H9 (cell line): ENCODE results near the gene GALNS. TPM values are rescaled to one million over a fixed set of nuclear protein-coding genes. Genes with fewer than 3 reads are reported as not detected.

Experiments
- DNase-seq: peaks from one replicate; pipeline ENCODE4 v3.0.0-alpha.2; 2017
- H2AFZ ChIP-seq: one replicate; pipeline ENCODE4 v1.6.1; 2013; ENCODE audit warnings: mild to moderate bottlenecking, low read length, control low read depth, moderate library complexity
- H2AK5ac ChIP-seq: 2 replicates; pipeline ENCODE4 v1.6.1; 2013; ENCODE audit warnings: low read length, control low read depth, mixed read lengths; ENCODE audit not compliant: insufficient read length
- H2BK120ac ChIP-seq: one replicate; pipeline ENCODE4 v1.6.1; 2013; ENCODE audit warnings: low read depth, mild to moderate bottlenecking, low read length, control low read depth, inconsistent platforms; ENCODE audit not compliant: poor library complexity, severe bottlenecking
- H2BK12ac ChIP-seq: 2 replicates; pipeline ENCODE4 v1.6.1; 2013; ENCODE audit warnings: low read length, control low read depth, mixed read lengths, low read depth; ENCODE audit not compliant: insufficient read length
- H2BK15ac ChIP-seq: 2 replicates; pipeline ENCODE4 v1.6.1; 2013; ENCODE audit warnings: low read depth, low read length, control low read depth
- H2BK20ac ChIP-seq: one replicate; pipeline ENCODE4 v1.6.1; 2013; ENCODE audit warnings: low read depth, mild to moderate bottlenecking, low read length, control low read depth, inconsistent platforms; ENCODE audit not compliant: poor library complexity, severe bottlenecking
- H2BK5ac ChIP-seq: 2 replicates; pipeline ENCODE4 v1.6.1; 2013; ENCODE audit warnings: low read length, control low read depth, mixed read lengths; ENCODE audit not compliant: insufficient read length
- H3K14ac ChIP-seq: 2 replicates; pipeline ENCODE4 v1.6.1; 2013; ENCODE audit warnings: low read length, control low read depth; ENCODE audit not compliant: insufficient read depth
- H3K18ac ChIP-seq: 2 replicates; pipeline ENCODE4 v1.6.1; 2013; ENCODE audit warnings: low read depth, mild to moderate bottlenecking, mixed read lengths, low read length, control low read depth; ENCODE audit not compliant: insufficient read length
- H3K23ac ChIP-seq: 2 replicates; pipeline ENCODE4 v1.6.1; 2013; ENCODE audit warnings: low read length, control low read depth, mixed read lengths, low read depth; ENCODE audit not compliant: insufficient read length
- H3K23me2 ChIP-seq: 2 replicates; pipeline ENCODE4 v1.6.1; 2013; ENCODE audit warnings: low read depth, mild to moderate bottlenecking, mixed read lengths, low read length, control low read depth; ENCODE audit not compliant: insufficient read length, poor library complexity, severe bottlenecking
- H3K27ac ChIP-seq: 2 replicates; pipeline ENCODE4 v1.5.1; 2013; ENCODE audit warnings: low read length, control low read depth, mixed read lengths, low read depth; ENCODE audit not compliant: insufficient read length
- H3K27me3 ChIP-seq: 2 replicates; pipeline ENCODE4 v1.6.1; 2013; ENCODE audit warnings: low read length, control low read depth, inconsistent platforms; ENCODE audit not compliant: insufficient read depth
- H3K4ac ChIP-seq: 2 replicates; pipeline ENCODE4 v1.6.1; 2013; ENCODE audit warnings: low read depth, mild to moderate bottlenecking, control low read depth, inconsistent platforms, low read length, moderate library complexity
- H3K4me1 ChIP-seq: 2 replicates; pipeline ENCODE4 v1.6.1; 2013; ENCODE audit warnings: low read length, control low read depth, inconsistent platforms; ENCODE audit not compliant: insufficient read depth
- H3K4me2 ChIP-seq: 2 replicates; pipeline ENCODE4 v1.6.1; 2013; ENCODE audit warnings: low read length, control low read depth, mixed read lengths; ENCODE audit not compliant: insufficient read length, insufficient read depth
- H3K56ac ChIP-seq: 2 replicates; pipeline ENCODE4 v1.6.1; 2013; ENCODE audit warnings: low read depth, mild to moderate bottlenecking, mixed read lengths, low read length, control low read depth; ENCODE audit not compliant: insufficient read length
- H3K79me1 ChIP-seq: 2 replicates; pipeline ENCODE4 v1.6.1; 2013; ENCODE audit warnings: low read depth, mild to moderate bottlenecking, moderate library complexity, low read length, control low read depth, inconsistent platforms; ENCODE audit not compliant: insufficient read depth, poor library complexity, severe bottlenecking
- H3K79me2 ChIP-seq: 2 replicates; pipeline ENCODE4 v1.6.1; 2013; ENCODE audit warnings: low read length, control low read depth, inconsistent platforms; ENCODE audit not compliant: insufficient read depth
- H3K9ac ChIP-seq: 2 replicates; pipeline ENCODE4 v1.6.1; 2013; ENCODE audit warnings: low read length, control low read depth, mixed read lengths; ENCODE audit not compliant: insufficient read length; ENCODE audit errors: extremely low read depth
- H3K9me3 ChIP-seq: one replicate; pipeline ENCODE4 v1.6.1; 2013; ENCODE audit warnings: low read depth, low read length, inconsistent platforms; ENCODE audit not compliant: control insufficient read depth
- H3T11ph ChIP-seq: one replicate; pipeline ENCODE4 v1.6.1; 2013; ENCODE audit warnings: mild to moderate bottlenecking, low read length, control low read depth, inconsistent platforms
- H4K20me1 ChIP-seq: one replicate; pipeline ENCODE4 v1.6.1; 2013; ENCODE audit not compliant: control insufficient read depth, insufficient read length, insufficient read depth
- H4K5ac ChIP-seq: 2 replicates; pipeline ENCODE4 v1.6.1; 2013; ENCODE audit warnings: low read depth, mild to moderate bottlenecking, mixed read lengths, low read length, control low read depth; ENCODE audit not compliant: insufficient read length
- H4K8ac ChIP-seq: replicated peaks from 2 replicates; pipeline ENCODE4 v1.6.1; 2013; ENCODE audit warnings: low read length, control low read depth, mixed read lengths, low read depth; ENCODE audit not compliant: insufficient read length
- H4K91ac ChIP-seq: 2 replicates; pipeline ENCODE4 v1.6.1; 2013; ENCODE audit warnings: low read depth, mild to moderate bottlenecking, moderate library complexity, mixed read lengths, low read length, control low read depth; ENCODE audit not compliant: insufficient read length
- H3K27ac Mint-ChIP-seq, 3 experiments: 2 replicates in 2 of 3; 3 replicates in 1 of 3; pipeline ENCODE4 v1.8.0; 2020 to 2021; ENCODE audit warnings: mixed read lengths in 3 of 3, mild to moderate bottlenecking in 1 of 3, moderate library complexity in 1 of 3
- H3K27me3 Mint-ChIP-seq: 2 replicates; pipeline ENCODE4 v1.8.0; 2021; ENCODE audit warnings: low read depth, mild to moderate bottlenecking, moderate library complexity, mixed read lengths
- H3K36me3 Mint-ChIP-seq, 3 experiments: 2 replicates in 2 of 3; 3 replicates in 1 of 3; pipeline ENCODE4 v1.8.0; 2020 to 2021; ENCODE audit warnings: low read depth in 3 of 3, mixed read lengths in 3 of 3; ENCODE audit not compliant: insufficient read depth in 1 of 3
- H3K4me1 Mint-ChIP-seq, 2 experiments: 2 replicates each; pipeline ENCODE4 v1.8.0; 2020; ENCODE audit warnings: mixed read lengths in 2 of 2
- H3K4me3 Mint-ChIP-seq, 2 experiments: 2 replicates in 1 of 2; 3 replicates in 1 of 2; pipeline ENCODE4 v1.8.0; 2020 to 2021; ENCODE audit warnings: mild to moderate bottlenecking in 2 of 2, mixed read lengths in 2 of 2, moderate library complexity in 1 of 2
- H3K9me3 Mint-ChIP-seq, 2 experiments: 2 replicates in 1 of 2; 3 replicates in 1 of 2; pipeline ENCODE4 v1.8.0; 2020; ENCODE audit warnings: mild to moderate bottlenecking in 2 of 2, mixed read lengths in 2 of 2, moderate library complexity in 1 of 2
- WGBS: extraction: QIAGEN DNeasy Blood & Tissue Kit; methylation state at CpG from one replicate; pipeline ENCODE4 v1.1.7; 2013; ENCODE audit warnings: missing lambda C conversion rate, low lambda C conversion rate, mixed read lengths; ENCODE audit not compliant: insufficient read length; ENCODE audit errors: extremely low coverage; 5-methylcytosine and 5-hydroxymethylcytosine counted together
- total RNA-seq: library from RNA; stranded (reverse); gene quantifications from 2 replicates; pipeline ENCODE4 v1.2.1, GENCODE V29; 2021
- TF ChIP-seq, protein P1 (sequence below): fragments of 200-600 bp; sonication (generic); conservative IDR thresholded peaks from 3 replicates; pipeline ENCODE4 v1.8.0; 2021; ENCODE audit warnings: antibody characterized with exemption, mild to moderate bottlenecking

GALNS gene
- total RNA-seq, 1 experiment from 2014 or later, result 20.3 TPM

- Mint-ChIP-seq H3K27ac (peak within 1 kb of the TSS in 2 of 3 experiments; percentile 73 to 94; a peak in 4 of 7 replicates), H3K27me3 (no peaks in the 10 kb centered on the region; the same call in 1 of the 2 replicates)
- no peak within 1 kb of the TSS for H2AK5ac ChIP-seq
These were observed 53.3 kb downstream of the GALNS start, which contains the start of gene CDT1 for GRCh38 chr16:88803264-88803987. CDT1 (plus strand) TSS chr16:88803789; CDS start chr16:88803832, 43 bp downstream.

More at GRCh38 chr16:88803264-88803987, 53.3 kb downstream of the GALNS start, which contains the start of gene CDT1:
- Mint-ChIP-seq H3K9me3 (no peaks in the 10 kb centered on the region), H3K36me3 (peaks cover 9 to 41% (median 34%) of the 10 kb centered on the region in 3 experiments), H3K4me1 (peaks cover 0 to 3% of the 10 kb centered on the region in 2 experiments; a peak in 1 of 4 replicates), H3K4me3 (peak within 1 kb of the TSS; percentile 82 to 86)
- no peak within 1 kb of the TSS for H2BK12ac ChIP-seq
- H4K8ac ChIP-seq, result no peak within 1 kb of the TSS
- H2BK5ac ChIP-seq, result no peak within 1 kb of the TSS
- no peak within 1 kb of the TSS for H2BK15ac ChIP-seq
- no peak within 1 kb of the TSS for H3K4ac ChIP-seq
- peaks cover 12% of the 10 kb centered on the region for H3K23me2 ChIP-seq
- peak within 1 kb of the TSS; percentile 83 for H3K9ac ChIP-seq
- no peaks in the 10 kb centered on the region for H3K27me3 ChIP-seq
- peak within 1 kb of the TSS; percentile 74 for H3K14ac ChIP-seq
- H3K27ac ChIP-seq, result no peak within 1 kb of the TSS
- peak; percentile 74 for DNase-seq
- no peaks in the 10 kb centered on the region for H3K9me3 ChIP-seq
- no peaks in the 10 kb centered on the region for H4K20me1 ChIP-seq
- peaks cover 6% of the 10 kb centered on the region for H3K79me1 ChIP-seq
- H3K23ac ChIP-seq, result no peak within 1 kb of the TSS
- H3K4me2 ChIP-seq, result peak within 1 kb of the TSS; percentile 81
- no peaks in the 10 kb centered on the region for H3K4me1 ChIP-seq
- WGBS, result no CpG with 5 or more reads among the region's 98 CpGs
- no peak within 1 kb of the TSS for H3K56ac ChIP-seq
- TF ChIP-seq, protein P1, sequence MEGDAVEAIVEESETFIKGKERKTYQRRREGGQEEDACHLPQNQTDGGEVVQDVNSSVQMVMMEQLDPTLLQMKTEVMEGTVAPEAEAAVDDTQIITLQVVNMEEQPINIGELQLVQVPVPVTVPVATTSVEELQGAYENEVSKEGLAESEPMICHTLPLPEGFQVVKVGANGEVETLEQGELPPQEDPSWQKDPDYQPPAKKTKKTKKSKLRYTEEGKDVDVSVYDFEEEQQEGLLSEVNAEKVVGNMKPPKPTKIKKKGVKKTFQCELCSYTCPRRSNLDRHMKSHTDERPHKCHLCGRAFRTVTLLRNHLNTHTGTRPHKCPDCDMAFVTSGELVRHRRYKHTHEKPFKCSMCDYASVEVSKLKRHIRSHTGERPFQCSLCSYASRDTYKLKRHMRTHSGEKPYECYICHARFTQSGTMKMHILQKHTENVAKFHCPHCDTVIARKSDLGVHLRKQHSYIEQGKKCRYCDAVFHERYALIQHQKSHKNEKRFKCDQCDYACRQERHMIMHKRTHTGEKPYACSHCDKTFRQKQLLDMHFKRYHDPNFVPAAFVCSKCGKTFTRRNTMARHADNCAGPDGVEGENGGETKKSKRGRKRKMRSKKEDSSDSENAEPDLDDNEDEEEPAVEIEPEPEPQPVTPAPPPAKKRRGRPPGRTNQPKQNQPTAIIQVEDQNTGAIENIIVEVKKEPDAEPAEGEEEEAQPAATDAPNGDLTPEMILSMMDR, result no peak
- no peak within 1 kb of the TSS for H3T11ph ChIP-seq
- H3K79me2 ChIP-seq, result peaks cover 3% of the 10 kb centered on the region; the same call in 1 of the 2 replicates
- H2AFZ ChIP-seq, result no peak within 1 kb of the TSS
- H4K91ac ChIP-seq, result no peak within 1 kb of the TSS
- H3K18ac ChIP-seq, result peak within 1 kb of the TSS; percentile 40
- no peak within 1 kb of the TSS for H4K5ac ChIP-seq
- no peak within 1 kb of the TSS for H2BK20ac ChIP-seq
- no peak within 1 kb of the TSS for H2BK120ac ChIP-seq
